IPS-11a (cell line): ENCODE results near the gene PARL.

Source experiments
- H3K4me3 ChIP-seq: one replicate; pipeline ENCODE4 v1.5.1; 2013; ENCODE audit warnings: low read depth, low read length, control low read depth

PARL gene

DNA sequence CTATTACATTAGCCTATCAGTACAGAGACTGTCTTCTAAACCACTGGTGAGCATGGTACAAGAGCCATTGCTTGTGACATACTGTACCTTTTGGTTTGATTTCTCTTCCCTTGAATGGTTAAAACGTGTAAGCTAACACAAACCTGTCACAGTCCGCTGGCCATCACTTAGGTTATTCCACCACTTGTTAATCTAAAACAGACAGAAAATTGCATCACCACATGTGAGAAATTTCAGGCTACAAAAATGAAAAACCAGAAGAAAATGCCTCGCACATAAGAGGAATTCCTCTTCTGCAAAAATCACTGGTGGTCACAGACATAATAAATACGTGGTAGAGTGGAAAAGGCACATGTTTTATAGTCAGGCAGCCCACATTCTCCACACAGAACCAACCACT lies 22.1 kb downstream of the PARL start:
- H3K4me3 ChIP-seq, result no peak overlapping the region

DNA sequence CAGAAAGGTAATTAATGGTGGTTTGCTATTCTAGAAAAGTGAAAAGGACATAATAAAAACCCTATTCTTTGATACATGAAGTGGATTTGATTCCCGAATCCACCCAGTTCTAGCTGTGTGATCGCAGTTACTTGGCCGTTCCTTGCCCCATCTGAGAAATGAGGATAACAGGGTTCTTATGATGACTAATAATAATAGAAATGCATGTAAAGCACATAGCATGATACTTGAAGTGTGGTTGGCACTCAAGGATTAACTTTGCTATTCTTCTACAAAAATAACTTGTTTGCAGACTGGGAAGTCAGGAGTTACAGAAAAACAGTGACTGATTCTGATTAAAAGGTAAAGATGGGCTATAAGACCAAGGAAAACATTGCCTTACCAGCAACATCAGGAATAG lies 26.8 kb downstream of the PARL start:
- H3K4me3 ChIP-seq, result no peak overlapping the region

DNA sequence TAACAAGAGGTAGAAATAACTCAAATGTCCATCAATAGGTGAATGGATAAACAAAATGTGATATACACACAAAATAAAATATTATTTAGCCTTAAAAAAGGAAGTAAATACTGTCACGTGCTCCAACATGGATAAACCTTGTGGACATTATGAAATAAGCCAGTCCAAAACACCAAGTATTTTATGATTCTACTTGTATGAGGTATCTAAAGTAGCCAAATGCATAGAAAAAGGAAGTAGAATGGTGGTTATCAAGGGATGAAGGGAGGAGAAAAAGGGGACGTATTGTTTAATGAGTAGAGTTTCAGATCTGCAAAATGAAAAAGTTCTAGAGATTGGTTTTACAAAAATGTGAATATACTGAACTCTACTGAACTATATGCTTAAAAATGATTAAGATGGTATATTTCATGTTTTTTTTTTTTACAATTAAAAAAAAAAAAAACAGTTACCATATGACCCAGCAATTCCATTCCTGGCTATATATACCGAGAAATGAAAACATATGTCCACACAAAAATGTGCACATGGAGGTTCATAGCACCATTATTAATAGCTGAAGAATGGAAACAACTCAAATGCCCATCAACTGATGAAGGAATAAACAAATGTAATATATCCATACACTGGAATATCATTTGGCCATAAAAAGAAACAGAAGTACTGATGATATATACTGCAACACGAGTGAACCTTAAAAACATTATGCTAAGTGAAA lies 30.2 kb downstream of the PARL start:
- H3K4me3 ChIP-seq, result no peak overlapping the region

DNA sequence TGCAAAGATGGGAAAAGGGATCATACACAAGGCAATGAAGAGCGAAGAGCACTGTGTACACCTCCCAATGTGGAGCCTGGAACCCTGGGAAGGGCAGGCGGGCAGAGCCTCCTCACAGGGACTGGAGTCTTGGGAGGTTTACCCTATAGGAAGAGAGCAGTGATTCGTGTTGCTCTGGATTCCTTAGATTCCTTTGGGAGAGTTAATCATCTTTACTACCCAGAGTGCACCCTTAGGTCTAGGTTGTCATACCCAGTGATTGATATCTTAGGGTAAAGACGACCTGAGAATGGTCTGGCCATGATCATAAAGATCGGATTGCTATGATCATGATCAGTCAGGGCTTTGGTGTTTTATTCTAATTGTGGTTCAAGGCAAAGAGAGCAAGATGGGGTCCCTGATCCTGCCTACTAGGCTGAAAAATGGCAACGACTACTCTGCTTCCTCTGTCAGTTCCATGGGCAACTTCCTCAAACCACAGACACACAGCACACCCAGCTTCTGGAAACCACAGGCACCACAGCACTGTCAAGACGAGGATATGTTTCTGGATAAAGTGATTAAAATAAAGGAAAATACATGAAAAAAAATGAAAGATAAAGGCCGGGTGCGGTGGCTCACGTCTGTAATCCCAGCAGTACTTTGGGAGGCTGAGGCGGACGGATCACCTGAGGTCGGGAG lies 38.9 kb downstream of the PARL start:
- no peak overlapping the region for H3K4me3 ChIP-seq

DNA sequence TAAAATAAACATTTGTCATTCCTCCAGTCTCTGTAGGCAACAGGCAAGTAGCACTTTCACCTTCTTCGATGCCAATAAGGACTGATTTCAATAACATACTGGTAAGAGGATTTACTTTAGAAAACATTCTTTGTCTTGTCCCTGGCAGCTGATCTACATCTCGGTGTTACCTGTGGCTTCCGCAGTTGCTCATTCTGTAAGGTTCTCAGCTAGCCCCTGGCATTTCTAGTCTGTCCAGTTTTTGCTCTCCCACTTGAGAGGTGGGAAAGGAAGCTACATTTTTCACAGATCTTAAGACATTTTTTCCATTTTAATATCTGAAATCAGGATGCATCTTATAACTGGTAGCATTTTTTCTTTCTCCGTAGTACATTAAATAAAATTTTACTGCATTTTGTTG lies 39.6 kb downstream of the PARL start:
- H3K4me3 ChIP-seq, result no peak overlapping the region

DNA sequence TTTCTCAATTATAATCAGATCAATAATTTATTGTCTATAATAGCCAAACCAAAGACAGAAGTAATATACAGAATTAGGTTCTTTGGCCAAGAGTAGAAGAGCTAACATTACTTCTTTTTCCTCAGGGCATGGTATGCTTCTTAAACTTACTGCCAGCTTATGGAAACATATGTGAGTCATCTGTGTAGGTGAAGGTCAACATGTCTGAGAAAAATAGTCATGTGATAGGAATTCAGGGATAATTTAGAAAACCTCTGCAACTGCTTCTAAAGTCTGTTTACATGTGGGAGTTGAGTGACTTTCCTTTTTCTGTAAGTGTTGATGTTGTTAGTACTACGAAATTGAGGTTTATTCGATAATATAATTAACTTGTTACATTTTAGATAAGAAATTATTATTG lies 40.1 kb downstream of the PARL start:
- no peak overlapping the region for H3K4me3 ChIP-seq

DNA sequence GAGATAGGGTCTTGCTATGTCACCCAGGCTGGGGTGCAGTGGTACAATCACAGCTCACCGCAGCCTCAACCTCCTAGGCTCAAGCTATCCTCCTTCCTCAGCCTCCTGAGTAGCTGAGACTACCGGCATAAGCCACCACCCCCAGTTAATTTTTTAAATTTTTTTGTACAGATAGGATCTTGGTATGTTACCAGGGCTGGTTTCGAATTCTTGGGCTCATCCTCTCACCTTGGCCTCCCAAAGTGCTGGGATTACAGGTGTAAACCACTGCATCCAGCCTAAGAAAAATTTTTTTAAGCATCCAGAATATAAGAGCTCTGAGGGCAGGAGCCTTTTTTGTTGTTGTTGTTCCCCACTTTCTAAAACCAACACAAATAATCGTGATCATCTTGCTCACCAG lies 44.9 kb downstream of the PARL start:
- H3K4me3 ChIP-seq, result no peak overlapping the region

DNA sequence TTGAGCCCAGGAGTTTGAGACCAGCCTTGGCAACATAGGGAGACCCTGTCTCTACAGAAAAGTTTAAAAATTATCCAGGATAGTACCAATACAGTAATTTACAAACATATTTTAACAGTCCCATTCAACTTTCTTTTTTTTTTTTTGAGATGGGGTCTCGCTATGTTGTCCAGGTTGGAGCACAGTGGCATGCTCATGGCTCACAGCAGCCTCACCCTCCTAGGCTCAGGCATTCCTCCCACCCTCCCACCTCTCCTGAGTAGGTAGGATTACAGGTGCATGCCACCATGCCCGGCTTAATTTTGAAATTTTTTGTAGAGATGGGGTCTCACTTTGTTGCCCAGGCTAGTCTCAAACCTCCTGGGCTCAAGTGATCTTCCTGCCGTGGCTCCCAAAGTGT lies 46.8 kb downstream of the PARL start:
- no peak overlapping the region for H3K4me3 ChIP-seq

DNA sequence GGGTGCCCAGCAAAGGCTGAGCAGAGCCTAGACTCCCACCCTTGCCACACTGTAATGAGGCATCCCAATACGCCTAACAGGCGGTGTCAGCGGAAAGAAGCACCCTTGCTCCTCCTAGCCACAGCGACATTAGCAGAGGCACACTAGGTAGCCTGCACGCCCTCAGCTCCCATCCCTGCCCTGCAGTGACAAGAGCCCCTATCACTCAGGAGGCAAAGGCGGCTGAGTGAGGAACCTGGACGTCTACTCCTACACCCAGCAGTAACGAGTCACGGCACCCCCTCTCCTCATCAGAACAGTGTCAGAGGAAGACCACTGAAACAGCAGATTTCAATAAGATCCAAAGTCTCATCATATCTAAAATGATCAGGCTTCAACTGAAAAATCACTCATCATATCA lies 47.3 kb downstream of the PARL start:
- no peak overlapping the region for H3K4me3 ChIP-seq

DNA sequence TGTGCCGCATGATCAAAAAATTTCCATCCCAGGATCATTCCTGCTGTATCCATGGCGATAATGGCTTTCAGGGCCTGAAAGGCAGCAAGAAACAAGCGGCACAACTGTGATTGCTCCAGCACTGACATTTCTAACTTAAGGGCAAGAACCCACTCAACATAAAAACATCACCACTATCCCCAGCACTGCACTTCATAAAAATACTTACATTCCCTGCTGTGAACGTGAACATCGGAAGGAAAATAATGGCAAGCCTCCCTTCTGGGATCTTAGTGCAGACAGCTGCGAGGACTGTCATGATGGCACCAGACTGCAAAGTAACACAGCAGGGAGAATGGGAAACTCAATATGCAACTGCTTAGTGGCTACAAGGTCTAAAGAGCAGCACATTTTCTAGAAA lies 51.2 kb downstream of the PARL start:
- H3K4me3 ChIP-seq, result no peak overlapping the region

DNA sequence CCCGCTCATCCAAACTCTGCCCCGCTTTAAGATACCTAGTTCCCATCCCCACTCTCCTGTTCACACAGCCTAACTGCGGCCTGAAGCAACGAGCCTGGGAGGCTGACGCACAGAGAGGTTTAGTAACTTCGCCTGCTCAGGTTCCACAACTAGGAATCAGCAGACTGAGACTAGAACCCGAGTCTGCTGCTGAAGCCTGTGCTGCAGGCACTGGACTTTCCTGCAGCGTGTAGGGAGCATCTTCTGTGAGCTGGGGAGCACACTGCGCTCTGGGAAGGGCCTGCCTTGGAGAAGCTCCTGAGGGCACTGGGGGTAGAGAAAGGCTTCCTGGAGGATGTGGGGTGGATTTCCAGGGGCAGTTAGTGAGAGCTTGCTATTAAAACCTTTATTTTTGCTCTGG lies 54.5 kb downstream of the PARL start:
- no peak overlapping the region for H3K4me3 ChIP-seq

DNA sequence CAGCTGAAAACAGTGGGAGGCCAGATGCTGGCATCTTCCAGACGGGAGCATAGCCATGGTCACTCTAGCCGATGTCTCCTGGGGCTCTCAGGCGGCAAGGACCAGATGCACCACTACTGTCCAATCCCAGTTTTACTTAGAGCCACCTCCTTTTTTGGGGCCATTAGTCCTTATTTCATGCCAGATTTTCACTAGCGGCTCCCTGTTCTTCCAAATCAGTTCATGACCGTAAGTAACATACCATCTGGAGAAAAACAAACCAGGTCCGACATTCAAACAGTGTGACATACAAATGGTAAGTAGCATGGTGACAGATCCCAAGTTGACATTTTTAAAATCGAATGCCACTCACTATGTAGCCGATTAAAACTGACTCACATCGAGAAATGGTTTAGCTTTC lies 55.2 kb downstream of the PARL start:
- no peak overlapping the region for H3K4me3 ChIP-seq

DNA sequence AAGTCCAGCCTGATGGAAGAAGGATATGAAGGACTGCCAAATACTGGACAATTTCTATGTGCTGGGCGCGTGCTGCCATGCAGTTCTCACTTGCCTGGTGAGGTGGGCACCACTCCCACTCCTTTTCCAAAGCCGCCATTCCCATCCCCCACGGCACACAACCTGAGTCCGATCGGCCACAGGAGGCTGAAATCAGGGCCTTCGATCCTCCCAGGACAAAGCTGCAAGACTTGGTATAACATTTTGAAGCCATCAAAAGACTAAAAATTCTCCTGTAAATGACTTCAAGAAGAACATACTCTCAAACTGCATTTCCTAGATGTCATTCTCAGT lies 56.2 kb downstream of the PARL start:
- H3K4me3 ChIP-seq, result no peak overlapping the region

DNA sequence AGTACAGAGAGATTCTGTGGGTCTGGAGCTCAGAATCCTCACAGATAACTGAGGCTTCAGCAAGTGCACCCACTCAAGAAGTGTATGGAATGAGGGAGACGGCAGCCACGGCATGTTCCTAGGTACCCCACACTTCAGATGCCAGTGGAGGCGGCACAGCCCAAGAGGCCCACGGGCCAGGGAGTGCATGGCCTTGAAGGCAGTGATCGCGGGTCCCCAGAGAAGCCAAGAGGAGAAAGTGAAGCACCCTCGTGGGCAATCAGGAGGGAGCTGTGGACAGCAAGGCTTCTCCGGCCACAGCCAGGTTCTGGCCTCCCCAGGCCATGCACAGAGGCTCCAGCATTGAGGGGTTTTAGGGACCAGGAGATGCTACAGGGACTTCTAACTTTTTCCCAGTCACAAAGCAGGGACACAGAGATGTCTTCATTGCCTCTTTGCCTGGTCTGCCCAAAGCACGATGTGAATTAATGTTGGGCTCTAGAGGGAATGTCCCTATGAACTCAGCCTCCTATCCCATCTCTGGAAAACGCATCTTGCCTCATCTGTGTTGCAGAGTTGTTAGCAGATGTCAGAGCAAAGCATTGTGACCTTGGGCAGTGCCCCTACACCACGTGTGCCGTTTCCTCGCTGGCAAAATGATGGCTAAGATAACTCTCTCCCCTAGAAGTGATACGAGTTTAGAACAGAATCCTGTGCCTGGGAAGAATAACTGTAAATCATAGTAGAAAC lies 56.7 kb downstream of the PARL start:
- no peak overlapping the region for H3K4me3 ChIP-seq

DNA sequence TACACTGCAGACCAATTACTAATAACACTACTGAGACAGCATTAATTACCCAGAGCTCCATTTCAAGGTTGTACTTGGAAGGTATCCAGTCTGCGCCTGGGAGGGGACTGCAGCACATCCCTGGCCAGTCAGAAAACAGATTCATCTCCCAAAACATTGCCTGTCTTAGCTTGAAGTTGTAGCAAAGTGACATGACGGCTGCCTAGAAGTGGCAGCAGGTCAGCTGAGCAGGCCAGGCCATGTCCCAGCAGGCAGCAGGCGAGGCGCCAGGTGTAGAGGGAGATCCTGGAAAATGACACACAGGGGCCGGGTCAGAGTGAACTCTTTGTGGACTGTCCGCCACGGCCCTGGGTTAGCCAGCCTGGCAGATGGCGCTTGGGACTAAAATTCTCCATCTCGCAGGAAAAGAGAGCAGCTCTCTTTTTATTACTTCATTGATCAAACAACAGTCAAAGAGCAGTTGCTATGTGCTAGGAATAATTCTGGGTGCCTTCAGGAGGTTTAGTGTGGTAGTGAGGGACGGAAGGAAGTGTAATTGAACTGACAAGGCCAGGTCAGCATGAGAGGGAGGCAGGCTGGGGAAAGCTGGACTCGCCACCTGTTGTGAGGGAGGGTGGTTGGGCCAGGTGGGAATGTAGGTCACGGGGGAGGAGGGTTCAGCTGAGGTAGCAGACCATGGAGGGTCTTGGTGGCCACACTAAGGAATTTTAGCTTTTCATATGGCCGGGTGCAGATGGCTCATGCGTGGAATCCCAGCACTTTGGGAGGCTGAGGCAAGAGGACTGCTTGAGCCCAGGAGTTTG lies 58.0 kb downstream of the PARL start:
- H3K4me3 ChIP-seq, result no peak overlapping the region

DNA sequence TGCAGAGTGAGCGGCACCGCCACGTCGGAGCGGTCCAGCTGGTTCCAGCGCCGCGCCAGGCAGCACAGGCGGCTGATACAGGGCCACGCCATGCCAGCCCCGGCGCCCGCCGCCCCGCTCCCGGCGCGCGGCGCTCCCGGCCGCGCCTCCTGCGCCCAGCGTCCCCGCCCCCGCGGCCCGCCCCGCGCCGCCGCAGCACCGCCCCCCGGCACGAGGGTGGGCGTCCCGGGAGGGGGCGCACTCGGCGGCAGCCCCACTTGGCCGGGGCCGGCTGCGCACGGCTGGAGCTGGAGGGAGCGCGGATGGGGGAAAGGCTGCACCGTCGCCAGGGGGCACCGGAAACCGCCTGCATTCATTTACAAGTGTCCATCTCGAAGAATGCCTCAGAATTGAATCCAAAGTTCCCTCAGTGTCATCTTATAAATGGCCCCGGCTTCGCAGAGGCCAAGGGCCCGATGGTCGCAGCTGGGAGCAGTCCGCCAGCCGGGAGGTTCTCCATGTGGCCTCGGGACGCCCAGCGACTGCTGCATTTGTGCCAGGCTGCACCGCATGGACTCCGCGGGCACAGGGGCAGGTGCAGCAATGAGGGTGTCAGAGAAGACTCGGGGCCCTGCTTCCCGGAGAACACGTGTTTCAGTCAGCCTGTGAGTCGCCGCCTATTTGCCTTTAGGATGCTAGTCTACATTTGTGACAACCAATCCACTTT lies 59.1 kb downstream of the PARL start, which contains the start of gene MAP6D1:
Gene MAP6D1 (minus strand): TSS at position 122 of the 706 bp plus-strand sequence. CDS start 30 bp downstream, at position 92.
- H3K4me3 ChIP-seq, result peak within 1 kb of the TSS; percentile 58

DNA sequence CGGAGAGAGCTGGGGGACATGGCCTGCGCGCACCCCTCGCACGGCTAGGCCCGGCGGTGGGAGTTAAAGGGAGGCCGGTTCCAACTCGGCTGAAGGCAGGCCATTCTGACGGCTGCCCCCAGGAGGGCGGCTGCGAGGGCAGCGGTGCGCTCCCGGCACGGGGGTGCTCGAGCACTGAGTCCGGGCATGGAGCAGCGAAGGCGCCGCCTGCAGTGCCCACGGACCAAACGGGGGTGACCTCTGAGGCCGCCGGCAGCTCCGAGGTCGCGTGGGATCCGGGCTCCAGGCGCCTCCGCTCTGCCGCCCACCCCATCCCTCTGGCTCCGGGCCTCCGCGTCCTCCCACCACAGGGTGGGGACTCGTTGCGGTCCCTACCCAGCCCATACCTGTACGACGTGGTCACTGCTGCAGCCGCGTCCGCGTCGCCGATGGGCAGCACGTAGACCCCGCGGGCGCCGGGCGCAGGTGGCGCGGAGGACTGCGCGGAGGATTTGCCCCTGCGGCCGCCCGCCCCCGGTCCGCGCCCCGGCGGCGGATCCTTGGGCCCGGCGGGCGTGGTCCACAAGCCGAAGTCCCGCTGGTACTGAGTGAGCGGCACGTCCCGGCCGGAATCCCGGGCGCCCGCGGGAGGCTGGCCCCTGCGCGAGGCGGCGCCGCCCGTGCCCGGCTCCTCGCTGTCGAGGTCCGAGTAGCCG lies 59.8 kb downstream of the PARL start:
- H3K4me3 ChIP-seq, result peak overlapping the region; percentile 58

DNA sequence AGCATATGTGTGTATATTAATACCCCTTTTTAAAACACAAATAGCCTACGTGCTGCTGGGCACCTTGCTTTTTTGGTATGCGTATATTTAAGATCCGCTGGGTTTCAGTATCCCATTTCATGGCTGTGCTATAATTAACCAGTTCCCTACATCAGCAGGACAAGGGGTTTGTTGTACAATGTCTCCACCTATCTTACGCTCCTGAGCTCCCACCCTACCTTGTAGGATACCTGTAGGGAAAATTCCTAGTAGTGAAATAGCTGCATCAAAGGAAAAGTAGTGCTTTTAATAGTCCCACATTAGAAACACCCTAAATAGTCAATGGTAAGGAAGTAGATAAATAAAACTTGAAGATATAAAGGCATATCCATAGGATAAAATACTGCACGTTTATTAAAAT lies 60.7 kb downstream of the PARL start:
- H3K4me3 ChIP-seq, result peak overlapping the region; percentile 58

DNA sequence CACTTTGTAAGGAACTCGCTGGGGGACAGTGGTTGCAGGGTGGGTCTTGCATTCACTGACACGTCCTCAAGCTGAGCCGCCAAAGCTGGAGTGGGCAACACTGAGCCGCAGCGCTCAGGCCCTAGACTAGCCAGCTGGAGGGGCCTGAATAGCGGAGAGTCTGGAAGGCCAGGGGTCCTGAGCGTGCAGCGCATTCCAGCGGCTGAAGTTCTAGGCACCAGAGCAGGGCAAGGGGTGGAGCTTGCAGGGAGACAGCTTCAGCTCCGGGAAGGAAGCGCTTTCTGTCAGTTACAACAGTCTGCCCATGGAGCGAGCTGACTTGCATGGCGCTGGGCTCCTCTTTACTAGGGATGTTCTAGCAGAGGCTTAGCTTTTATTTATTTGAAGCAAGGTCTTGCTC lies 62.0 kb downstream of the PARL start:
- no peak overlapping the region for H3K4me3 ChIP-seq

DNA sequence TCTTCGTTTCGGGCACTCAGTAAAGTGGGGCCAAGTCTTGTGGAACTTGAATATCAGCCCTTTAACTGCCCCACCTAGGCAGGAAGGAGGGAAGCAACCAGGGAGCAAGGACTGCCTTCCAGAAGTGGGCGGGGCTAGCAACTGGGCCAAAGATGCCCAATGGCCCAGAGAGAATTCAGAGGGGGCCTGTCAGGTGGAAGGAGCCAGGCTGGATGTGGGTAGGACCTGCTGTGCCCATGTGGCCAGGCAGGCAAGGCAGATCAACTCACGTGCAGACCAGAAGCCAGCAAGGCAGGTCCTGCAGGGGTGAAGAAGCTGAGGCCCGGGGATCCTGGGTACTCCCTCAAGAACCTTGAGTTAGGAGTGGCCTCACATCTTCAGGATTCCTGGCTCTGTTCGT lies 64.8 kb downstream of the PARL start:
- no peak overlapping the region for H3K4me3 ChIP-seq
